ENCODE measurements around the gene SCAF4.
"Not testable (repeated sequence)": the region's sequence is repeated elsewhere in the genome, so short reads cannot be mapped to it uniquely, and the experiment has no call there.

The SCAF4 gene

GRCh38 chr21:31659286-31659535 lies 72.7 kb downstream of the SCAF4 start:
- Histone ChIP-seq H3K36me3 (ENCODE audit: control insufficient read depth, insufficient read depth, low read length, severe bottlenecking) (peaks cover 20% of the 10 kb centered on the region), H3K4me1 (ENCODE audit: control insufficient read depth, insufficient read depth, low read length) (peaks cover 47% of the 10 kb centered on the region), H3K4me3 (ENCODE audit: low read length) (peak overlapping the region; percentile 94), H3K9me3 (ENCODE audit: control insufficient read depth, low read length) (no peaks in the 10 kb centered on the region), H3K27me3 (replicated peaks; ENCODE audit: control insufficient read depth, insufficient read depth, low read length) (no peaks in the 10 kb centered on the region), H3K9ac (ENCODE audit: low read length) (peak overlapping the region; percentile 98)
- no peak for DNase-seq (ENCODE audit: low read depth)

GRCh38 chr21:31658053-31658452 lies 73.9 kb downstream of the SCAF4 start:
- no peaks in the 10 kb centered on the region for H3K9me3 ChIP-seq (ENCODE audit: control insufficient read depth, low read length)
- H3K4me1 ChIP-seq (ENCODE audit: control insufficient read depth, insufficient read depth, low read length), result peaks cover 39% of the 10 kb centered on the region
- H3K9ac ChIP-seq (ENCODE audit: low read length), result no peak overlapping the region
- H3K27me3 ChIP-seq (replicated peaks; ENCODE audit: control insufficient read depth, insufficient read depth, low read length), result no peaks in the 10 kb centered on the region
- H3K36me3 ChIP-seq (ENCODE audit: control insufficient read depth, insufficient read depth, low read length, severe bottlenecking), result peaks cover 10% of the 10 kb centered on the region
- peak overlapping the region; percentile 6 for H3K4me3 ChIP-seq (ENCODE audit: low read length)
- DNase-seq (ENCODE audit: low read depth), result no peak

- H3K4me3 ChIP-seq (ENCODE audit: low read length), result no peak overlapping the region
- H3K27me3 ChIP-seq (replicated peaks; ENCODE audit: control insufficient read depth, insufficient read depth, low read length), result no peaks in the 10 kb centered on the region
- H3K36me3 ChIP-seq (ENCODE audit: control insufficient read depth, insufficient read depth, low read length, severe bottlenecking), result no peaks in the 10 kb centered on the region
- peaks cover 26% of the 10 kb centered on the region for H3K4me1 ChIP-seq (ENCODE audit: control insufficient read depth, insufficient read depth, low read length)
- no peak for DNase-seq (ENCODE audit: low read depth)
- H3K9ac ChIP-seq (ENCODE audit: low read length), result no peak overlapping the region
- no peaks in the 10 kb centered on the region for H3K9me3 ChIP-seq (ENCODE audit: control insufficient read depth, low read length)
These were observed 75.5 kb downstream of the SCAF4 start for GRCh38 chr21:31656199-31657095.

- peaks cover 20% of the 10 kb centered on the region for H3K4me1 ChIP-seq (ENCODE audit: control insufficient read depth, insufficient read depth, low read length)
- H3K4me3 ChIP-seq (ENCODE audit: low read length); DNase-seq (ENCODE audit: low read depth); H3K27me3 ChIP-seq (replicated peaks; ENCODE audit: control insufficient read depth, insufficient read depth, low read length); H3K9ac ChIP-seq (ENCODE audit: low read length); H3K9me3 ChIP-seq (ENCODE audit: control insufficient read depth, low read length); H3K36me3 ChIP-seq (ENCODE audit: control insufficient read depth, insufficient read depth, low read length, severe bottlenecking): not testable (repeated sequence)
These were observed 76.9 kb downstream of the SCAF4 start for GRCh38 chr21:31654821-31655580.

- H3K9ac ChIP-seq (ENCODE audit: low read length), result no peak overlapping the region
- H3K36me3 ChIP-seq (ENCODE audit: control insufficient read depth, insufficient read depth, low read length, severe bottlenecking), result no peaks in the 10 kb centered on the region
- H3K4me1 ChIP-seq (ENCODE audit: control insufficient read depth, insufficient read depth, low read length), result peaks cover 20% of the 10 kb centered on the region
- peaks cover 4% of the 10 kb centered on the region for H3K9me3 ChIP-seq (ENCODE audit: control insufficient read depth, low read length)
- H3K27me3 ChIP-seq (replicated peaks; ENCODE audit: control insufficient read depth, insufficient read depth, low read length), result no peaks in the 10 kb centered on the region
- no peak for DNase-seq (ENCODE audit: low read depth)
- no peak overlapping the region for H3K4me3 ChIP-seq (ENCODE audit: low read length)
These were observed 77.6 kb downstream of the SCAF4 start for GRCh38 chr21:31654340-31654739.

GRCh38 chr21:31651491-31651890 lies 80.4 kb downstream of the SCAF4 start:
- not testable (repeated sequence) for DNase-seq (ENCODE audit: low read depth); H3K9me3 ChIP-seq (ENCODE audit: control insufficient read depth, low read length)

GRCh38 chr21:31650930-31651329 lies 81.0 kb downstream of the SCAF4 start:
- DNase-seq (ENCODE audit: low read depth), result no peak

More at GRCh38 chr21:31651491-31651890, 80.4 kb downstream of the SCAF4 start:
- H3K4me1 ChIP-seq (ENCODE audit: control insufficient read depth, insufficient read depth, low read length); H3K9ac ChIP-seq (ENCODE audit: low read length); H3K27me3 ChIP-seq (replicated peaks; ENCODE audit: control insufficient read depth, insufficient read depth, low read length); H3K36me3 ChIP-seq (ENCODE audit: control insufficient read depth, insufficient read depth, low read length, severe bottlenecking); H3K4me3 ChIP-seq (ENCODE audit: low read length): not testable (repeated sequence)

GRCh38 chr21:31647650-31648049 lies 84.3 kb downstream of the SCAF4 start:
- no peak for DNase-seq (ENCODE audit: low read depth)
- H3K9me3 ChIP-seq (ENCODE audit: control insufficient read depth, low read length), result peaks cover 4% of the 10 kb centered on the region
- H3K9ac ChIP-seq (ENCODE audit: low read length), result no peak overlapping the region
- H3K36me3 ChIP-seq (ENCODE audit: control insufficient read depth, insufficient read depth, low read length, severe bottlenecking), result no peaks in the 10 kb centered on the region
- H3K4me3 ChIP-seq (ENCODE audit: low read length), result no peak overlapping the region
- H3K4me1 ChIP-seq (ENCODE audit: control insufficient read depth, insufficient read depth, low read length), result no peaks in the 10 kb centered on the region
- no peaks in the 10 kb centered on the region for H3K27me3 ChIP-seq (replicated peaks; ENCODE audit: control insufficient read depth, insufficient read depth, low read length)

More at GRCh38 chr21:31650930-31651329, 81.0 kb downstream of the SCAF4 start:
- no peaks in the 10 kb centered on the region for H3K36me3 ChIP-seq (ENCODE audit: control insufficient read depth, insufficient read depth, low read length, severe bottlenecking)
- H3K27me3 ChIP-seq (replicated peaks; ENCODE audit: control insufficient read depth, insufficient read depth, low read length), result no peaks in the 10 kb centered on the region
- H3K9me3 ChIP-seq (ENCODE audit: control insufficient read depth, low read length), result peaks cover 4% of the 10 kb centered on the region
- no peaks in the 10 kb centered on the region for H3K4me1 ChIP-seq (ENCODE audit: control insufficient read depth, insufficient read depth, low read length)
- no peak overlapping the region for H3K9ac ChIP-seq (ENCODE audit: low read length)
- no peak overlapping the region for H3K4me3 ChIP-seq (ENCODE audit: low read length)

- Histone ChIP-seq H3K27me3 (replicated peaks; ENCODE audit: control insufficient read depth, insufficient read depth, low read length) (no peaks in the 10 kb centered on the region), H3K9me3 (ENCODE audit: control insufficient read depth, low read length) (no peaks in the 10 kb centered on the region), H3K4me3 (ENCODE audit: low read length) (no peak overlapping the region), H3K9ac (ENCODE audit: low read length) (no peak overlapping the region), H3K4me1 (ENCODE audit: control insufficient read depth, insufficient read depth, low read length) (no peaks in the 10 kb centered on the region), H3K36me3 (ENCODE audit: control insufficient read depth, insufficient read depth, low read length, severe bottlenecking) (no peaks in the 10 kb centered on the region)
- no peak for DNase-seq (ENCODE audit: low read depth)
These were observed 87.3 kb downstream of the SCAF4 start for GRCh38 chr21:31644643-31645042.

- peaks cover 4% of the 10 kb centered on the region for H3K9me3 ChIP-seq (ENCODE audit: control insufficient read depth, low read length)
- no peak for DNase-seq (ENCODE audit: low read depth)
- no peak overlapping the region for H3K4me3 ChIP-seq (ENCODE audit: low read length)
- no peaks in the 10 kb centered on the region for H3K36me3 ChIP-seq (ENCODE audit: control insufficient read depth, insufficient read depth, low read length, severe bottlenecking)
- H3K27me3 ChIP-seq (replicated peaks; ENCODE audit: control insufficient read depth, insufficient read depth, low read length), result no peaks in the 10 kb centered on the region
- H3K9ac ChIP-seq (ENCODE audit: low read length), result no peak overlapping the region
- no peaks in the 10 kb centered on the region for H3K4me1 ChIP-seq (ENCODE audit: control insufficient read depth, insufficient read depth, low read length)
These were observed 90.4 kb downstream of the SCAF4 start for GRCh38 chr21:31641416-31641922.

GRCh38 chr21:31636874-31637273 lies 95.0 kb downstream of the SCAF4 start:
- Histone ChIP-seq H3K27me3 (replicated peaks; ENCODE audit: control insufficient read depth, insufficient read depth, low read length) (no peaks in the 10 kb centered on the region), H3K36me3 (ENCODE audit: control insufficient read depth, insufficient read depth, low read length, severe bottlenecking) (no peaks in the 10 kb centered on the region), H3K4me1 (ENCODE audit: control insufficient read depth, insufficient read depth, low read length) (no peaks in the 10 kb centered on the region), H3K4me3 (ENCODE audit: low read length) (no peak overlapping the region), H3K9me3 (ENCODE audit: control insufficient read depth, low read length) (peaks cover 4% of the 10 kb centered on the region), H3K9ac (ENCODE audit: low read length) (no peak overlapping the region)
- no peak for DNase-seq (ENCODE audit: low read depth)
